Heart left ventricle (tissue), 16 donors: ENCODE results near the gene MOV10. TPM values are rescaled to one million over a fixed set of nuclear protein-coding genes. Genes with fewer than 3 reads are reported as not detected.

Source experiments
- ATAC-seq, 4 donors: fragments of 200-7000 bp; cut with Tn5 transposase; one replicate each; pipeline ENCODE4 v1.9.1; 2020 to 2022; ENCODE audit warnings: moderate library complexity in 4 of 4, mild to moderate bottlenecking in 3 of 4, moderate number of reproducible peaks in 1 of 4
- DNase-seq, 5 donors: peaks; one replicate each; pipeline ENCODE4 v3.0.0-alpha.2; 2020
- H3K27ac ChIP-seq, 12 donors: fragments of 200-600 bp; sonication (generic) in 4 of 12; one replicate each; pipeline versions ENCODE4 v1.5.0 to v1.8.0; 2016 to 2022; ENCODE audit warnings: mild to moderate bottlenecking in 2 of 12
- H3K27me3 ChIP-seq, 9 donors: fragments of 200-600 bp; sonication (generic) in 2 of 9; one replicate each; pipeline versions ENCODE4 v1.5.1 to v1.8.0; 2016 to 2022; ENCODE audit warnings: mild to moderate bottlenecking in 3 of 9
- H3K36me3 ChIP-seq, 9 donors: fragments of 200-600 bp; sonication (generic) in 2 of 9; one replicate each; pipeline versions ENCODE4 v1.5.0 to v1.8.0; 2018 to 2022; ENCODE audit warnings: mild to moderate bottlenecking in 2 of 9
- H3K4me1 ChIP-seq, 12 donors: fragments of 200-600 bp; sonication (generic) in 4 of 12; one replicate each; pipeline versions ENCODE4 v1.5.0 to v1.8.0; 2016 to 2022; ENCODE audit warnings: mild to moderate bottlenecking in 3 of 12
- H3K4me3 ChIP-seq, 12 donors: fragments of 200-600 bp; sonication (generic) in 4 of 12; one replicate each; pipeline versions ENCODE4 v1.5.0 to v1.8.0; 2017 to 2022; ENCODE audit warnings: mild to moderate bottlenecking in 9 of 12, moderate library complexity in 4 of 12
- H3K9me3 ChIP-seq, 12 donors: fragments of 200-600 bp; sonication (generic) in 4 of 12; one replicate each; pipeline versions ENCODE4 v1.5.0 to v1.8.0; 2016 to 2022; ENCODE audit warnings: mild to moderate bottlenecking in 1 of 12
- CTCF ChIP-seq, 12 donors: fragments of 200-600 bp; sonication (generic) in 4 of 12; IDR thresholded peaks; one replicate each; pipeline versions ENCODE4 v1.5.0 to v1.8.0; 2018 to 2022; ENCODE audit warnings: antibody characterized with exemption in 12 of 12, mild to moderate bottlenecking in 5 of 12
- POLR2A ChIP-seq, 2 donors: fragments of 450-650 bp; IDR thresholded peaks; one replicate each; pipeline ENCODE4 v1.6.1; 2017; ENCODE audit warnings: antibody characterized with exemption in 2 of 2, mild to moderate bottlenecking in 2 of 2, moderate library complexity in 2 of 2
- WGBS, 4 donors: extraction: QIAGEN DNeasy Blood & Tissue Kit in 2 of 4; methylation state at CpG; one replicate each; pipeline versions ENCODE4 v1.1.5 to v1.1.7; 2013 to 2018; 5-methylcytosine and 5-hydroxymethylcytosine counted together
- intact Hi-C, 10 donors: fragments of 100-400 bp; cut with DNase I; formaldehyde crosslinking; loops; one replicate each; pipeline versions ENCODE4 v1.11.1 to v1.14.2; 2022
- polyA plus RNA-seq, 2 donors: library from polyadenylated mRNA; stranded (reverse); fragments of 200-250 nt; gene quantifications; one replicate each; pipeline ENCODE4 v1.2.3, GENCODE V29; 2013
- total RNA-seq, 9 donors: library from RNA; depleted of rRNA in 2 of 9; stranded (reverse); fragments of >200 nt in 2 of 9; fragmentation: NEBNext Ultra II Directional in 3 of 9; extraction: Animal tissue kit (Norgen Biotek cat#: 25700) in 3 of 9; gene quantifications; one replicate each; pipeline versions ENCODE4 v1.1.0 to v1.2.4, GENCODE V29; 2016 to 2023
- donor health status: ischemic (EF 13 %, LVEDD 7.1; RV severe dilation, severe dysfunction).
- donor health status: healthy with polysubstance abuse.
- donor health status: DM: no; HTN: yes; CAD: no.
- donor health status: DM: no; HTN: no; CAD: no.
- donor health status: ischemic (EF 25% LVEDD 6.9; RV normal size, moderate dysfunction).
- donor health status: ischemic (EF 25% LVEDD 5.7; RV mildly dilated, moderate dysfunction).
- donor health status: healthy.
- donor health status: DM: yes; HTN: yes; CAD: no.
- donor health status: ischemic (EF 35%, LVEDD 5.7; RV mildly dilated, moderate dysfunction).
- donor health status: nonischemic (EF 11% LVEDD 7.7; RV severe dilation, severe dysfunction).
- donor health status: DM: yes; HTN: yes; CAD: no.
- donor health status: PGD.
- donor health status: ischemic (EF 29% LVEDD 5.4; RV normal size, mild dysfunction).
- donor health status: nonischemic (EF 23%, LVEDD 6.1; RV moderate dilation, normal function).

The MOV10 gene
- total and polyA plus RNA-seq, 11 donors: 7.5 to 43.6 (median 13.3) TPM

GRCh38 chr1:112688781-112689193, 14.3 kb downstream of the MOV10 start:
- Histone ChIP-seq H3K9me3 (no peaks in the 10 kb centered on the region), H3K4me3 (no peak overlapping the region), H3K4me1 (peaks cover 0 to 32% (median 4%) of the 10 kb centered on the region in 12 donors), H3K27me3 (no peaks in the 10 kb centered on the region), H3K27ac (peak overlapping the region in 9 of 12 donors; percentile 17 to 53 (median 47)), H3K36me3 (peaks cover 0 to 50% (median 44%) of the 10 kb centered on the region in 9 donors)
- 67 to 85% (median 71%) methylated on average over 13 of the region's 13 CpGs for WGBS, 4 donors
- DNase-seq (peak in 3 of 5 donors; percentile 57 to 70 (median 62)), ATAC-seq (peak in 3 of 4 donors; percentile 30 to 63 (median 56))
- TF ChIP-seq POLR2A (IDR thresholded peaks at IDR 0.05): no peak
- no peak for TF ChIP-seq CTCF (IDR thresholded peaks at IDR 0.05)
- intact Hi-C loops: no loop called here

GRCh38 chr1:112689196-112689841, 14.9 kb downstream of the MOV10 start:
- DNase-seq: no peak
- 86 to 99% (median 90%) methylated on average over 8 to 9 of the region's 9 CpGs for WGBS, 4 donors
- intact Hi-C loops: no loop called here
- no peak for TF ChIP-seq CTCF (IDR thresholded peaks at IDR 0.05)
- no peak for TF ChIP-seq POLR2A (IDR thresholded peaks at IDR 0.05)
- Histone ChIP-seq H3K36me3 (peaks cover 0 to 56% (median 50%) of the 10 kb centered on the region in 9 donors), H3K27me3 (no peaks in the 10 kb centered on the region), H3K27ac (peak overlapping the region in 7 of 12 donors; percentile 13 to 53 (median 50)), H3K9me3 (no peaks in the 10 kb centered on the region), H3K4me3 (no peak overlapping the region), H3K4me1 (peaks cover 0 to 32% (median 4%) of the 10 kb centered on the region in 12 donors)
- ATAC-seq: peak in 3 of 4 donors; percentile 8 to 20 (median 17)

- TF ChIP-seq POLR2A (IDR thresholded peaks at IDR 0.05) (no peak), CTCF (IDR thresholded peaks at IDR 0.05) (no peak)
- Histone ChIP-seq H3K4me3 (no peak overlapping the region), H3K27me3 (no peaks in the 10 kb centered on the region), H3K4me1 (peaks cover 0 to 32% (median 4%) of the 10 kb centered on the region in 12 donors), H3K27ac (peak overlapping the region in 2 of 12 donors; percentile 47 to 53), H3K9me3 (no peaks in the 10 kb centered on the region), H3K36me3 (peaks cover 0 to 61% (median 55%) of the 10 kb centered on the region in 9 donors)
- intact Hi-C loops: no loop called here
- DNase-seq (no peak), ATAC-seq (peak in 1 of 4 donors; percentile 22)
- 89 to 92% (median 89%) methylated on average over 10 to 11 of the region's 11 CpGs for WGBS, 4 donors
Observed at GRCh38 chr1:112689842-112690237, 15.4 kb downstream of the MOV10 start.

- H3K27ac ChIP-seq: no peak overlapping the region
Observed at GRCh38 chr1:112692681-112693080, 18.2 kb downstream of the MOV10 start.

More at GRCh38 chr1:112692681-112693080, 18.2 kb downstream of the MOV10 start:
- Histone ChIP-seq H3K27me3 (no peaks in the 10 kb centered on the region), H3K9me3 (no peaks in the 10 kb centered on the region), H3K4me3 (no peak overlapping the region), H3K36me3 (peaks cover 0 to 87% (median 80%) of the 10 kb centered on the region in 9 donors), H3K4me1 (peaks cover 0 to 21% (median 6%) of the 10 kb centered on the region in 12 donors)
- intact Hi-C loops: loop anchor here in 1 of 10 donors (2.0 kb wide), 1 partner anchor 14 kb away; no protein-coding TSS in a partner anchor
- TF ChIP-seq CTCF (IDR thresholded peaks at IDR 0.05): no peak
- TF ChIP-seq POLR2A (IDR thresholded peaks at IDR 0.05): no peak
- no peak for ATAC-seq
- no peak for DNase-seq
- WGBS, 4 donors: 93 to 100% (median 95%) methylated on average over 1 to 5 of the region's 5 CpGs
